ENCODE data around the gene CD5L. TPM values are rescaled to one million over a fixed set of nuclear protein-coding genes. Genes with fewer than 3 reads are reported as not detected.

CD5L gene
- total RNA-seq, 2 donors from 2014 or later: not detected

DNA sequence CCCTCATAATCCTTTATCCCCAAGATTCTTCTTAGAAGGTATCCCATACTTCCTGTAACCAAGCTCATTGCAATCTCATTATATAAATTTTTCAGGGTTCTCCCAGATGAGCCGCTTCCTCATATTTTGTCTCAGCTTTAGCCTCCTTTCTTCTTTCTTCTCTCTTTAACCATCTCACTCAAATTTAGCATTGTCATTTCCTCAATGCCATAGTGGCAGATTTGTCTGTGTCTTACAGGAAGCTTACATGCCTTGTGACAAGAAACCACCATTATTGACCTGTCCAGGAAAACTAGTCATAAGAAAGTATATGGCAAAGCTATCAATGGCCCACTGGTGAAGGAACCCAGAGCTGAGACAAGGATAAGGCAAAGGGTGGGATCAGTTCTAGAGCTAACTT, 58.7 kb downstream of the CD5L start:
- no peaks in the 10 kb centered on the region for H3K4me1 ChIP-seq
- DNase-seq (no peak), ATAC-seq (no peak)
- TF ChIP-seq, protein P1, sequence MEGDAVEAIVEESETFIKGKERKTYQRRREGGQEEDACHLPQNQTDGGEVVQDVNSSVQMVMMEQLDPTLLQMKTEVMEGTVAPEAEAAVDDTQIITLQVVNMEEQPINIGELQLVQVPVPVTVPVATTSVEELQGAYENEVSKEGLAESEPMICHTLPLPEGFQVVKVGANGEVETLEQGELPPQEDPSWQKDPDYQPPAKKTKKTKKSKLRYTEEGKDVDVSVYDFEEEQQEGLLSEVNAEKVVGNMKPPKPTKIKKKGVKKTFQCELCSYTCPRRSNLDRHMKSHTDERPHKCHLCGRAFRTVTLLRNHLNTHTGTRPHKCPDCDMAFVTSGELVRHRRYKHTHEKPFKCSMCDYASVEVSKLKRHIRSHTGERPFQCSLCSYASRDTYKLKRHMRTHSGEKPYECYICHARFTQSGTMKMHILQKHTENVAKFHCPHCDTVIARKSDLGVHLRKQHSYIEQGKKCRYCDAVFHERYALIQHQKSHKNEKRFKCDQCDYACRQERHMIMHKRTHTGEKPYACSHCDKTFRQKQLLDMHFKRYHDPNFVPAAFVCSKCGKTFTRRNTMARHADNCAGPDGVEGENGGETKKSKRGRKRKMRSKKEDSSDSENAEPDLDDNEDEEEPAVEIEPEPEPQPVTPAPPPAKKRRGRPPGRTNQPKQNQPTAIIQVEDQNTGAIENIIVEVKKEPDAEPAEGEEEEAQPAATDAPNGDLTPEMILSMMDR (IDR thresholded peaks at IDR 0.05): no peak
- TF ChIP-seq POLR2A (IDR thresholded peaks at IDR 0.05): no peak
- H3K4me3 ChIP-seq: no peak overlapping the region
- H3K9me3 ChIP-seq: no peaks in the 10 kb centered on the region
- intact Hi-C loops (cut with DNase I): no loop called here
- H3K27ac ChIP-seq: no peak overlapping the region
- no peaks in the 10 kb centered on the region for H3K36me3 ChIP-seq (replicated peaks in 1 of 2; ENCODE audit: insufficient read depth in 1 of 2, low read depth in 2 of 2)
- 74 to 92% methylated on average over 1 of the region's 1 CpG for WGBS, 2 donors
- H3K27me3 ChIP-seq: no peaks in the 10 kb centered on the region

DNA sequence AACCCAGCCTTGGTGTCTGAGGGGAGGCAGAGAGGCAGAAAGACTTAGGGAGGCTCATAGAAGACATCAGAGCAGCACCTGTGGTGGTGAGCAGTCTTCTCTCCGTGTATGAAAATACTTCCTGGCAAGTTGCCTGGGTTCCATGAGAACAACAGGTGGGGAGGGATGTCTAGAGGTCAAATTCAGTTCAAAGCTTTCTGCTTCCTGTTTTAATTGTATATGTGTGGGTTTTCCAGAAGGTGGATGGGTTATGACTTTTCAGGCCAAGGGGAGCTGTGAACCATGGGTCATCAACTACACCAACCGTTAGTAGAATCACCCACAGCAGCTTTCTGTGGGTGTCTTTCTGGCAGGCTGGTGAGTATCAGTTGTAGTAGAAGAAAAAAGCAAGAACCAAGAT, 60.6 kb downstream of the CD5L start:
- DNase-seq (no peak), ATAC-seq (no peak)
- H3K4me1 ChIP-seq: no peaks in the 10 kb centered on the region
- TF ChIP-seq POLR2A (IDR thresholded peaks at IDR 0.05): no peak
- TF ChIP-seq, protein P1 (IDR thresholded peaks at IDR 0.05): no peak
- intact Hi-C loops (cut with DNase I): no loop called here
- H3K4me3 ChIP-seq: no peak overlapping the region
- H3K9me3 ChIP-seq: no peaks in the 10 kb centered on the region
- WGBS, 2 donors: 31 to 37% methylated on average over 2 of the region's 2 CpGs
- no peaks in the 10 kb centered on the region for H3K36me3 ChIP-seq (replicated peaks in 1 of 2; ENCODE audit: insufficient read depth in 1 of 2, low read depth in 2 of 2)
- no peaks in the 10 kb centered on the region for H3K27me3 ChIP-seq
- H3K27ac ChIP-seq: no peak overlapping the region

Small RNA genes lying within 50 kb of the gene (small RNA-seq; reads per million reads assigned to genes)
- gene MRPS21P2: not detected

Other genes with a start within 250 kb of the CD5L start
- gene FCRL4, start 243.7 kb downstream of the CD5L start, total RNA-seq: not detected
- gene FCRL3, start 141.0 kb downstream of the CD5L start, total RNA-seq: not detected
- gene FCRL2, start 64.7 kb downstream of the CD5L start, total RNA-seq: not detected
- gene FCRL1, start 21.7 kb downstream of the CD5L start, total RNA-seq: not detected
- gene KIRREL1, start 151.8 kb upstream of the CD5L start, total RNA-seq: 10 to 100 TPM; 10.9 to 11.4 TPM